Suppressor macrophage treated with lipopolysaccharide for 4 hours (primary cell): ENCODE measurements around the gene ZNF493.

ENCODE experiments used
- DNase-seq: peaks from one replicate; pipeline ENCODE4 v3.0.0-alpha.2; 2020

Gene ZNF493

DNA sequence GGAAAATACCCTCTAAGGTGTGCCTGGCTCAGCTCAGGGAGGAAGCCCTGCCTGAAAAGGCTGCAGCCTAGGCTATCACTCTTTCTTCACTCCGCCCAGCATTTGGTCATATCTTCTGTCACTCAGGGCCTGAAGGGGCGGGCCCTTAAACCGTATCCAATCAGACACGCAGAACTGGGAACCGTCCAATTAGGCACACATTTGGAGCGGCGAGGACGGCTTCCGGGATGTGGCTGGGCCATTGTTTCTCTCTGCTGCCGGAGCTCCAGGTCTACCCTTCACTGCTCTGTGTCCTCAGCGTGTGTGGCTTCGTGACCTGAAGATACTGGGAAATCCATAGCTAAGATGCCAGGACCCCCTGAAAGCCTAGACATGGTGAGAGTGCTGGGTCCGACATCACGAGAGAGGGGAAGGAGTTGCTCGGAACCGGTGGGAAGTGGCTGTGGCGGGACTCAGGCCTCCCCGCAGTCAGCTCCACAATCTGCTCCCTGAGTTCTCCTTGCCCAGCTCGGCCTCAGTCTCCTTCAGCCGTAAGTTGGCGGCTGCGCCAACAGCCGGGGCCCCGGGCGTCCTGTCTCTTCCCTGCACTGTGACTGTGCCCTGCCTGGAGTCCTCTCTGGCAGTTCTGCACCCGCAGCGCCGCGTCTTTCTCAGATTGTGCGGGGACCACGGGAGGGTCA lies at the start of gene ZNF493:
Gene ZNF493 (plus strand): TSS at position 241 of the 680 bp plus-strand sequence. CDS start 105 bp downstream, at position 346.
- peak; percentile 91 for DNase-seq

DNA sequence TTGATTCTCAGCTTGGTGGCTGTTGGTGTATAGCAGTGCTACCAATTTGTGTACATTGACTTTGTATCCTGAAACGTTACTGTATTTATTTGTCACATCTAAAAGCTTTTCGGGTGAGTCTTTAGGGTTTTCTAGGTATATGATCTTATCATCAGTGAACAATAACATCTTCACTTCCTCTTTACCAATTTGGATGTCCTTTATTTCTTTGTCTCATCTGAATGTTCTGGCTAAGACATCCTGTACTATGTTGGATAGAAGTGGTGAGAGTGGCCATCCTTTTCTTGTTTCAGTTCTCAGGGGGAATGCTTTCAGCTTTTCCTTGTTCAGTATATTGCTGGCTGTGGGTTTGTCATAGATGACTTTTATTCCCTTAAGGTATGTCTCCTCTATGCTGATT lies 44.1 kb upstream of the ZNF493 start:
- no peak for DNase-seq

DNA sequence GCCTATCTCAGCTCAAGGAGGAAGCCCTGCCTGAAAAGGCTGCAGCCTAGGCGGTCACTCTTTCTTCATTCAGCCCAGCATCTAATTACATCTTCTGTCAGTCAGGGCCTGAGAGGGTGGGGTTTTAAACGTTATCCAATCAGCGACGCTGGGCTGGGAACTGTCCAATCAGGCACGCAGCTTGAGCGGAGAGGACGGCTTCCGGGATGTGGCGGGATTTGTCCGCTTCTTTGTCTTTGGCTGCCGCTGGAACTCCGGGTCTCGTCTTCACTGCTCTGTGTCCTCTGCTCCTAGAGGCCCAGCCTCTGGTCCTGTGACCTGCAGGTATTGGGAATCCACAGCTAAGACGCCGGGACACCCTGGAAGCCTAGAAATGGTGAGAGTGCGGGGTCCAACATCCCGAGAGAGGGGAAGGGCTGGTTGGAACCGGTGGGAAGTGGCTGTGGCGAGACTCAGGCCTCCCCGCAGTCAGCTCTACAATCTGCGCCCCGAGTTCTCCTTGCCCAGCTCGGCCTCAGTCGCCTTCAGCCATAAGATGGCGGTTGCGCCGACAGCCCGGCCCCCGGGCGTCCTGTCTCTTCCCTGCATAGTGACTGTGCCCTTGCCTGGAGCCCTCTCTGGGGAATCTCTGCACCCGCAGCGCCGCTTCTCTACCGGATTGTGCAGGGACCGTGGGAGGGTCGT lies 38.0 kb upstream of the ZNF493 start, which contains the start of gene ZNF738:
Gene ZNF738 (plus strand): TSS at position 233 of the 684 bp plus-strand sequence. CDS start 141 bp downstream, at position 374.
- peak; percentile 92 for DNase-seq

GRCh38 chr19:21362291-21362690 lies 34.6 kb upstream of the ZNF493 start:
- DNase-seq, result no peak

- no peak for DNase-seq
Observed at GRCh38 chr19:21383980-21384582, 12.9 kb upstream of the ZNF493 start.

GRCh38 chr19:21396121-21396520 lies 812 bp upstream of the ZNF493 start:
- no peak for DNase-seq

DNA sequence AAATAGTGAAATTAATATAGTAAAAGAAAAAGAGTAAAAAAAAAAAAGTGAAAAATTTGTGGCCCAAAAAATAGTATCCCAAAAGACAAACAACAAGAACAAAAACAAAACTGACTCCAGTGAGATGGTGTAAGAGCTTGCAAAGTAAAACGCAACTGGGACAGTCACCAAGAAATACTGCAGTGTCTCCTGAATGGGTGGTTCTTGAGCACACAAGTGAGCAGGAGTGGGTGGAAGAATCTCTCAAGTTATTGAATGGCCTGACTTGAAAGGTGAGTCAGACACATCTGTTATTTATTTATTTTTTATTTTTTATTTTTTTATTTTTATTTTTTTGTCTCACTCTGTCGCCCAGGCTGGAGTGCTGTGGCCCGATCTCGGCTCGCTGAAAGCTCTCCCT lies 1.9 kb downstream of the ZNF493 start:
- no peak for DNase-seq

DNA sequence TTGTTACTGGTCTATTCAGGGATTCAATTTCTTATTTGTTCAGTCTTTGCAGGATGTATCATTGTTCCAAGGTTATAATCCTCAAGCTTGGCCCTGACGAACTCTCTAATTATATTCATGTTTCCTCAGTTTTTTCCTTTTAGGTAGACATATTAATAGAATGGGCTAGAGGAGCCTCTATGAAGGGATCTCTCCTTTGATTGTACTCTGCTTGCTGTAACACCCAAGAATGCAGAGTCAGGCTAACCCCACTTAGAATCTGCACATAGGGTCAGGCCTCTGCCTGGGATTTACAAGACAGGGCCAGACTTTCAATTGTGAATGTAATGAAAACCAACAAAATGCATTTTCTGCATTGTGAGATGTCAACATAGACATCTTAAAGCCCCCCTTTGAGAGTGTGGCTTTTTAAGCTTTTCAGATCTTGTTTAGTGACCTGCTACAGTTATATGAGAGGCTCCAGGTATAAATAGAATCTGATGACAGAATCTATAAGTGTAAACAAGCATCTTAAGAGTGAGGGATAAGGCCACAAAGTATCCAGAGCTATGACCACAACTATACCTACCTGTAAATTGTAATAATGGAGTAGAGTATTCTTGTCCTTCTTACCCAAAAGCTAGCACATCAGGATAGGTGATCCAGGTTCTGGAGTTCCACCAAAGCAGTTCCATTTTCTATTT lies 5.5 kb downstream of the ZNF493 start:
- DNase-seq, result no peak

DNA sequence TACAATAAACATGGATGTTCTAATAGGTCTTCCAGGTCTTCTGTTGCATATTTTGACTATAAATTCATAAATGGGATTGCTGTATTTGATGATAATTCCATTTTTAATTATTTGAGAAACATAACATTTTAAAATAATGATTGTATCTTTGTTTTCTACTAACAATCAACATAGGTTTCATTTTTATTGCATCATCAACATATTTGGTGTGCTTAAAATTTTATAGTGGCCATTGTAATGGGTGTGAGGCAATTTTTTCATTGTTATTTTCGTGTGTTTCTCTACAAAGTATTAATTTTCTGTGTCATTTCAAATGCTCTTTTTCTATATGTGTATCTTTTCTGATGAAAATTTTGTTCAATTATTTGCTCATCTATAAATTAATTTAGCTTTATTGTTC lies 13.2 kb downstream of the ZNF493 start:
- no peak for DNase-seq

DNA sequence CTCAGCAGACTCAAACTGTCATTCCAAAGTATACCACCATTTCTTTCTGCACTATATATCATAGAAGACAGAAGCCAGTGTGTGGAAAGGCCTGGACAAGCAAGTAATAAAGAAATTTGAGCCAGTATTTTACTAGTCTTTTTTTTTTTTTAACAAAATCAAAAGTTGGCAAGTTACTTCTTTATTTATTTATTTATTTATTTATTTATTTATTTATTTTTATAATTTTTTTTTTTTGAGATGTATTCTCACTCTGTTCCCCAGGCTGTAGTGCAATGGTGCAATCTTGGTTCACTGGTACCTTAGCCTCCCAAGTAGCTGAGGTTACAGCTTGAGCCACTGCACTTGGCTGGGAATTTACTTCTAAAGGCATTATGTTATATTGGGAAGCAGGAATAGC lies 25.3 kb downstream of the ZNF493 start:
- DNase-seq, result no peak

- DNase-seq, result no peak
Observed at GRCh38 chr19:21423057-21424041, 26.4 kb downstream of the ZNF493 start.

GRCh38 chr19:21430675-21431074 lies 33.7 kb downstream of the ZNF493 start:
- DNase-seq, result no peak

DNA sequence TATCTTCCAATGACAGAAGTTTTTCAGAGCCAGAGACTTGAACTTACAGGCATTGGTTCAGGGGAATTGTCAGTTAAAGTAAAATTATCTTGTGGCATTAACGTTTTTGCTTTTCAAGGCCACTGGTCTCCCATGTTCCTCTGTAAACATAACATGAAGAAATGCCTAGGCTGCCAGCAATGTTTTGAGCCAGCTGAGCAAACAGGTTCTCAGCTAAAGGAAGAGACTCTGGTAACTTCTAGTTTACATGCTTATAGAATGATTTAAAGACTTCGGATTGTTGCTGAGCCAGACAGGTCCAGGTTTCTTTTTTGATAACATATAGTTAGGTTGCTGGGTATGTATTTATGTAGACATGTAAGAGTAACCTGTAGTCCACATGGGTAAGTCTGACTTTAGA lies 35.7 kb downstream of the ZNF493 start:
- no peak for DNase-seq

GRCh38 chr19:21434516-21434915 lies 37.6 kb downstream of the ZNF493 start:
- DNase-seq, result no peak

DNA sequence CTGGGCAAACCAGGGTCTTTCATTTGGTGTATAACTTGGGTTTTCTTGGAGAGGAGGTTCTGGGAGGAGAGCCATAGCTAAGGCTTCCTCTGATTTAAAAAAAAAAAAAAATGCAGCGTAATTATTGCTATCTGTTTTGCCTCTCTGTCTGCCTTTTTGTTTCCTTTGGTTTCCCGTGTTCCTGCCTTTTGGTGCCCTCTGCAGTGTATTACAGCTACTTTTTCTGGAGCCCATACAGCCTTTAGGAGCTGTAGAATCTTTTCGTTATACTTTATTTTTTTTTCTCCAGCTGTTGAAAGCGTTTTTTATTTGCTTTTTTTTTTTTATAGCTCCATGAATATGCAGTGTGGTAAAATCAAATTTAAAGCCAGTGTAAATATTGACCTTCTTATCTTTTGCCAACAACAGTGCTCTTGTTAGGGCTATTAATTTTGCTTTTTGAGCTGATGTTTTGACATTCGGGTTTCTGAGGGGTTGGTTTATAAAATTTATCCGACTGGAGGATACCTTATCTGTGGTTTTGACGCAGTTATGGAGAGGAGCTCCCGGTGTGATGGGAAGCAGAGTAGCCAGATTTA lies 38.1 kb downstream of the ZNF493 start:
- no peak for DNase-seq

- DNase-seq, result no peak
Observed at GRCh38 chr19:21439201-21439751, 42.3 kb downstream of the ZNF493 start.

- DNase-seq, result no peak
Observed at GRCh38 chr19:21440321-21440720, 43.4 kb downstream of the ZNF493 start.

DNA sequence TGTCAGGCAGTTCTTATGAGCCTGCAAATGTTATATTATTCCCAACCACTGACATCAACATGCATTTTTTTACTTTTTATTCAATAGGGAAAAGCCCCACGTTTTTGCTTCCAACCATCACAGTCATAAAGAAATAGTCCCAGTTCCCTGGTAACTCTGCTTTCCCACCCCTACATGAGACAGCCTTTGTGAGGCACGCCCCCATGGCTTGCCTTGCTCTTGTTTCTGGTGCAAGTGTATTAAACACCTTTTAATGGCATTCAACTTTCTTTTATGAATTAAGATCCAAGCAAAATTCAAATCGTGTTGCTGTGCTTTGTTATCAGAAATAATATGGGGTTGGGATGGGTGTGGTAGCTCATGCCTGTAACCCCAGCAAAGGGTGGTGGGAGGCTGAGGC lies 54.3 kb downstream of the ZNF493 start:
- DNase-seq, result no peak

DNA sequence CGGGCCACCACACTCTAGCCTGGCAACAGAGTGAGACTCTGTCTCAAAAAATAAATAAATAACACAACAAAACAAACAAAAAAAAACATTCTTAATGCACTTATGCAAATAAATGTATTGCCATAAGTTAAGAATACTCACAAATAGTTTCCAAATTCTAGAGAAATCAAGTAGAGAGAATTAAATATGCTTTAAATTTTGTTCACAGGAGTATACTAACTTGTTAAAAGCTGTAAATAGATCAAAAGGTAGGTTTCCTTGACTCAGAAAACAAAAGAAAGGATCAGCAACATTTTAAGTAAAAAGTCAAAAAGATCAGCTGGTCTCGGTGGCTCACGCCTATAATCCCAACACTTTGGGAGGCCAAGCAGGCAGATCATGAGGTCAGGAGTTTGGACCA lies 58.0 kb downstream of the ZNF493 start:
- DNase-seq, result no peak

DNA sequence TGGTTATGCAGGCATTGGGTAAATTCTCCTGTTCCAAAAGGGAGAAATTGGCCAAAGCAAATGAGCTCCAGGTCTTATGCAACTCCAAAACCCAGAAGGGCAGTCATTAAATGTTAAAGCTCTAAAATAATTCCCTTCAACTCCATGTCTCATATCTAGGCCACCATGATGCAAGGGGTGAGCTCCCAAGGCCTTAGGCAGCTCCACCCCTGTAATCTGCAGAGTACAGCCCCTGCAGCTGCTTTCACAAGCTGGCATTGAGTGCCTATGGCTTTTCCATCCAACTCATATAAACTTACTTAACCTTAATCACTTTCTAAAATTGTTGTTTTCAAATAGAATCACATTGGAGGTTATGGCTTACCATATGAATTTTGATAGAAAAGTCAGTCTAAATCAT lies 63.8 kb downstream of the ZNF493 start:
- DNase-seq, result no peak

DNA sequence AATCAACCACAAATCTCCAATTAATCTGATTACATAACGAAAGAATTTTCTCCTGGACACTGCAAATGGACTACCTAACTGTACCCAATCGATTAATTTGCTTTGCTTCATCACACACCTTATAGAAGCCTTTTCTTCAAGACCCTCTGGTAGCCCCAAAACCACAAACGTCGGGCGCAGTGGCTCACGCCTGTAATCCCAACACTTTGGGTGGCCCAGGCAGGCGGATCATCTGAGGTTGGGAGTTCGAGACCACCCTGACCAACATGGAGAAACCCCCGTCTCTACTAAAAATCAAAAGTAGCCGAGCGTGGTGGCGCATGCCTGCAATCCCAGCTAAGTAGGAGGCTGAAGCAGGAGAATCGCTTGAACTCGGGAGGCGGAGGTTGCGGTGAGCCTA lies 65.6 kb downstream of the ZNF493 start:
- DNase-seq, result no peak
